HepG2 (cell line): ENCODE results near the gene PAGE2B. TPM values are rescaled to one million over a fixed set of nuclear protein-coding genes. Genes with fewer than 3 reads are reported as not detected.

Source experiments
- CEBPB ChIP-seq: IDR thresholded peaks from 2 replicates; pipeline ENCODE4 v1.6.1; 2011; ENCODE audit warnings: low read depth, low read length, improper control_type of control experiment, borderline replicate concordance
- FOXA3 ChIP-seq: IDR thresholded peaks from 2 replicates; pipeline ENCODE4 v1.6.1; 2016; ENCODE audit warnings: missing genetic modification reagents, missing compliant biosample characterization
- HNF1B ChIP-seq: sonication (generic); formaldehyde crosslinking; IDR thresholded peaks from 2 replicates; pipeline ENCODE4 v1.5.1; 2020; ENCODE audit warnings: mild to moderate bottlenecking, moderate library complexity, missing genetic modification reagents
- HOXA7 ChIP-seq: sonication (generic); formaldehyde crosslinking; IDR thresholded peaks from 2 replicates; pipeline ENCODE4 v1.8.1; 2022; ENCODE audit warnings: mild to moderate bottlenecking, missing genetic modification reagents, moderate library complexity
- MTERF4 ChIP-seq: sonication (generic); formaldehyde crosslinking; IDR thresholded peaks from 2 replicates; pipeline ENCODE4 v1.8.0; 2023; ENCODE audit warnings: mild to moderate bottlenecking, missing genetic modification reagents
- MXI1 ChIP-seq: IDR thresholded peaks from 3 replicates; pipeline ENCODE4 v1.6.1; 2012; ENCODE audit warnings: low read depth, low read length, inconsistent platforms, borderline replicate concordance
- NR2F6 ChIP-seq, 2 experiments: IDR thresholded peaks; 2 replicates each; pipeline ENCODE4 v1.6.1; 2016; ENCODE audit warnings: antibody characterized with exemption in 1 of 2, mild to moderate bottlenecking in 1 of 2
- SIX4 ChIP-seq: sonication (generic); formaldehyde crosslinking; IDR thresholded peaks from 2 replicates; pipeline ENCODE4 v1.4.0; 2020; ENCODE audit warnings: missing genetic modification reagents
- SOX13 ChIP-seq, 3 experiments: fragments of 450-650 bp in 1 of 3; sonication (generic) in 1 of 3; formaldehyde crosslinking in 1 of 3; IDR thresholded peaks in 2 of 3; conservative IDR thresholded peaks in 1 of 3; 2 replicates each; pipeline versions ENCODE4 v1.5.0 to v1.6.1; 2016 to 2020; ENCODE audit warnings: antibody characterized with exemption in 1 of 3, mild to moderate bottlenecking in 1 of 3, missing compliant biosample characterization in 1 of 3, missing genetic modification reagents in 1 of 3, moderate library complexity in 1 of 3
- SP140L ChIP-seq: sonication (generic); formaldehyde crosslinking; IDR thresholded peaks from 2 replicates; pipeline ENCODE4 v1.4.0; 2020; ENCODE audit warnings: missing genetic modification reagents, borderline replicate concordance
- TFAP4 ChIP-seq: sonication (generic); IDR thresholded peaks from 2 replicates; pipeline ENCODE4 v1.6.1; 2016; ENCODE audit warnings: low read depth, borderline replicate concordance
- ZFP36L2 ChIP-seq: sonication (generic); formaldehyde crosslinking; IDR thresholded peaks from 2 replicates; pipeline ENCODE4 v1.4.0; 2020; ENCODE audit warnings: missing genetic modification reagents
- ZFP37 ChIP-seq: sonication (generic); formaldehyde crosslinking; IDR thresholded peaks from 2 replicates; pipeline ENCODE4 v1.4.0; 2020; ENCODE audit warnings: missing genetic modification reagents, borderline replicate concordance
- ZFP82 ChIP-seq: sonication (generic); formaldehyde crosslinking; IDR thresholded peaks from 2 replicates; pipeline ENCODE4 v1.5.1; 2020; ENCODE audit warnings: mild to moderate bottlenecking, missing genetic modification reagents, borderline replicate concordance
- ZNF253 ChIP-seq: sonication (generic); formaldehyde crosslinking; IDR thresholded peaks from 2 replicates; pipeline ENCODE4 v1.8.0; 2022; ENCODE audit warnings: mild to moderate bottlenecking, missing genetic modification reagents, borderline replicate concordance
- polyA plus RNA-seq, 8 experiments: library from polyadenylated mRNA; depleted of rRNA in 3 of 8; stranded (reverse) in 7 of 8; unstranded in 1 of 8; fragments of >200 nt; fragmentation: Illumina TruSeq in 4 of 8; extraction: Trizol in 4 of 8; gene quantifications; 2 replicates each; pipeline versions ENCODE4 v1.2.1 to v1.2.3, GENCODE V29; 2011 to 2016; ENCODE audit warnings: low read depth in 4 of 8, missing spikeins in 1 of 8, mixed read lengths in 1 of 8; ENCODE audit not compliant: insufficient read depth in 1 of 8
- total RNA-seq, 5 experiments: library from RNA; depleted of rRNA; stranded (reverse); fragments of >200 nt; fragmentation: Illumina TruSeq; extraction: Trizol; gene quantifications; 2 replicates each; pipeline ENCODE4 v1.2.3, GENCODE V29; 2016; ENCODE audit warnings: low read depth in 1 of 5
- TF ChIP-seq, protein P1 (sequence below): sonication (generic); formaldehyde crosslinking; IDR thresholded peaks from 2 replicates; pipeline ENCODE4 v1.5.0; 2020; ENCODE audit warnings: mild to moderate bottlenecking, missing genetic modification reagents
- TF ChIP-seq, protein P2 (sequence below): sonication (generic); formaldehyde crosslinking; IDR thresholded peaks from 2 replicates; pipeline ENCODE4 v1.4.0; 2020; ENCODE audit warnings: missing genetic modification reagents, borderline replicate concordance
- TF ChIP-seq, protein P3 (sequence below): sonication (generic); formaldehyde crosslinking; conservative IDR thresholded peaks from 2 replicates; pipeline ENCODE4 v1.4.0; 2020; ENCODE audit warnings: missing genetic modification reagents

Gene PAGE2B
- total and polyA plus RNA-seq, 2 of the 13 experiments (the other 11 are each of a cell fraction or from before 2014, with no cell fraction given), result 0.57 TPM; not detected in 1

DNA sequence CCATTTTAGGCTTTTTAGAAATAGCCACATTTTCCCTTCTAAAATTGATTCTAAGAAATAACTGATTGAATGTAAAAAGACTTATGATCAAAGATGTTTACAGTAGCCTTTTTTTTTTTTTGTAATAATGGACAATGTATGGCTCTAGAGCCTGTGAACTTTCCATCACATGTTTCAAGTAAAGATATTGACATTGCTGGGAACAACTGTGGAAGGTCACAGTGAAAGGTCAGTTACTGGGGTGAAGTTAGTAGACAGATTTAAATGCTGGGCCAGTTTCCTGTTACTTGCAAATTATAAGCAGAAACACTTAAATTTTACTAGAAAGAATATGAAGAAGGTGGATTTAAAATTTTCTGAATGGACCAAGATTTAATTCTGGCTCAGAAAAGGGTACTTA, 32.4 kb downstream of the PAGE2B start (continued):
- TF ChIP-seq MXI1, result no peak
- no peak for TF ChIP-seq HNF1B (CRISPR knock-in tag)
- no peak for TF ChIP-seq SOX13 (IDR thresholded peaks at IDR 0.05)
- peak in 1 of 2 experiments; percentile 56; a peak in 2 of 4 replicates for TF ChIP-seq SOX13 (CRISPR knock-in tag; conservative IDR thresholded peaks at IDR 0.05 in 1 of 2, IDR thresholded peaks at IDR 0.05 in 1 of 2)
- no peak for TF ChIP-seq TFAP4
- TF ChIP-seq MTERF4, result no peak
- TF ChIP-seq, protein P1, sequence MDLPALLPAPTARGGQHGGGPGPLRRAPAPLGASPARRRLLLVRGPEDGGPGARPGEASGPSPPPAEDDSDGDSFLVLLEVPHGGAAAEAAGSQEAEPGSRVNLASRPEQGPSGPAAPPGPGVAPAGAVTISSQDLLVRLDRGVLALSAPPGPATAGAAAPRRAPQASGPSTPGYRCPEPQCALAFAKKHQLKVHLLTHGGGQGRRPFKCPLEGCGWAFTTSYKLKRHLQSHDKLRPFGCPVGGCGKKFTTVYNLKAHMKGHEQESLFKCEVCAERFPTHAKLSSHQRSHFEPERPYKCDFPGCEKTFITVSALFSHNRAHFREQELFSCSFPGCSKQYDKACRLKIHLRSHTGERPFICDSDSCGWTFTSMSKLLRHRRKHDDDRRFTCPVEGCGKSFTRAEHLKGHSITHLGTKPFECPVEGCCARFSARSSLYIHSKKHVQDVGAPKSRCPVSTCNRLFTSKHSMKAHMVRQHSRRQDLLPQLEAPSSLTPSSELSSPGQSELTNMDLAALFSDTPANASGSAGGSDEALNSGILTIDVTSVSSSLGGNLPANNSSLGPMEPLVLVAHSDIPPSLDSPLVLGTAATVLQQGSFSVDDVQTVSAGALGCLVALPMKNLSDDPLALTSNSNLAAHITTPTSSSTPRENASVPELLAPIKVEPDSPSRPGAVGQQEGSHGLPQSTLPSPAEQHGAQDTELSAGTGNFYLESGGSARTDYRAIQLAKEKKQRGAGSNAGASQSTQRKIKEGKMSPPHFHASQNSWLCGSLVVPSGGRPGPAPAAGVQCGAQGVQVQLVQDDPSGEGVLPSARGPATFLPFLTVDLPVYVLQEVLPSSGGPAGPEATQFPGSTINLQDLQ (CRISPR knock-in tag), result no peak
- TF ChIP-seq SP140L, result no peak
- TF ChIP-seq ZFP82 (CRISPR knock-in tag), result no peak
- no peak for TF ChIP-seq CEBPB
- no peak for TF ChIP-seq SIX4
- TF ChIP-seq ZNF253, result no peak
- no peak for TF ChIP-seq ZFP36L2
- TF ChIP-seq FOXA3 (CRISPR knock-in tag), result peak; percentile 47
- no peak for TF ChIP-seq ZFP37 (CRISPR knock-in tag)
- TF ChIP-seq, protein P2, sequence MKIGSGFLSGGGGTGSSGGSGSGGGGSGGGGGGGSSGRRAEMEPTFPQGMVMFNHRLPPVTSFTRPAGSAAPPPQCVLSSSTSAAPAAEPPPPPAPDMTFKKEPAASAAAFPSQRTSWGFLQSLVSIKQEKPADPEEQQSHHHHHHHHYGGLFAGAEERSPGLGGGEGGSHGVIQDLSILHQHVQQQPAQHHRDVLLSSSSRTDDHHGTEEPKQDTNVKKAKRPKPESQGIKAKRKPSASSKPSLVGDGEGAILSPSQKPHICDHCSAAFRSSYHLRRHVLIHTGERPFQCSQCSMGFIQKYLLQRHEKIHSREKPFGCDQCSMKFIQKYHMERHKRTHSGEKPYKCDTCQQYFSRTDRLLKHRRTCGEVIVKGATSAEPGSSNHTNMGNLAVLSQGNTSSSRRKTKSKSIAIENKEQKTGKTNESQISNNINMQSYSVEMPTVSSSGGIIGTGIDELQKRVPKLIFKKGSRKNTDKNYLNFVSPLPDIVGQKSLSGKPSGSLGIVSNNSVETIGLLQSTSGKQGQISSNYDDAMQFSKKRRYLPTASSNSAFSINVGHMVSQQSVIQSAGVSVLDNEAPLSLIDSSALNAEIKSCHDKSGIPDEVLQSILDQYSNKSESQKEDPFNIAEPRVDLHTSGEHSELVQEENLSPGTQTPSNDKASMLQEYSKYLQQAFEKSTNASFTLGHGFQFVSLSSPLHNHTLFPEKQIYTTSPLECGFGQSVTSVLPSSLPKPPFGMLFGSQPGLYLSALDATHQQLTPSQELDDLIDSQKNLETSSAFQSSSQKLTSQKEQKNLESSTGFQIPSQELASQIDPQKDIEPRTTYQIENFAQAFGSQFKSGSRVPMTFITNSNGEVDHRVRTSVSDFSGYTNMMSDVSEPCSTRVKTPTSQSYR (CRISPR knock-in tag), result no peak
- no peak for TF ChIP-seq HOXA7
- peak; percentile 80 for TF ChIP-seq NR2F6 (IDR thresholded peaks at IDR 0.05)
- no peak for TF ChIP-seq NR2F6 (CRISPR knock-in tag; IDR thresholded peaks at IDR 0.05)
- TF ChIP-seq, protein P3, sequence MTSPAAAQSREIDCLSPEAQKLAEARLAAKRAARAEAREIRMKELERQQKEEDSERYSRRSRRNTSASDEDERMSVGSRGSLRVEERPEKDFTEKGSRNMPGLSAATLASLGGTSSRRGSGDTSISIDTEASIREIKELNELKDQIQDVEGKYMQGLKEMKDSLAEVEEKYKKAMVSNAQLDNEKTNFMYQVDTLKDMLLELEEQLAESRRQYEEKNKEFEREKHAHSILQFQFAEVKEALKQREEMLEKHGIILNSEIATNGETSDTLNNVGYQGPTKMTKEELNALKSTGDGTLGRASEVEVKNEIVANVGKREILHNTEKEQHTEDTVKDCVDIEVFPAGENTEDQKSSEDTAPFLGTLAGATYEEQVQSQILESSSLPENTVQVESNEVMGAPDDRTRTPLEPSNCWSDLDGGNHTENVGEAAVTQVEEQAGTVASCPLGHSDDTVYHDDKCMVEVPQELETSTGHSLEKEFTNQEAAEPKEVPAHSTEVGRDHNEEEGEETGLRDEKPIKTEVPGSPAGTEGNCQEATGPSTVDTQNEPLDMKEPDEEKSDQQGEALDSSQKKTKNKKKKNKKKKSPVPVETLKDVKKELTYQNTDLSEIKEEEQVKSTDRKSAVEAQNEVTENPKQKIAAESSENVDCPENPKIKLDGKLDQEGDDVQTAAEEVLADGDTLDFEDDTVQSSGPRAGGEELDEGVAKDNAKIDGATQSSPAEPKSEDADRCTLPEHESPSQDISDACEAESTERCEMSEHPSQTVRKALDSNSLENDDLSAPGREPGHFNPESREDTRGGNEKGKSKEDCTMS (CRISPR knock-in tag), result no peak
